Activated T-cell treated with anti-CD3 and anti-CD28 coated beads, Interleukin-2, amount 50 U/mL, for 1 hour (primary cell): ENCODE results near the gene TEX50.
"Not testable (repeated sequence)": the region's sequence is repeated elsewhere in the genome, so short reads cannot be mapped to it uniquely, and the experiment has no call there.

ENCODE experiments used
- DNase-seq: peaks from one replicate; pipeline ENCODE4 v3.0.0-alpha.2; 2020

Gene TEX50

GRCh38 chr1:173635116-173635515 lies at the start of gene TEX50:
TSS of gene TEX50 (plus strand) at chr1:173635338. CDS start at chr1:173635522, 184 bp downstream.
- no peak for DNase-seq

GRCh38 chr1:173590557-173590956 lies 44.6 kb upstream of the TEX50 start:
- DNase-seq: no peak

- DNase-seq: not testable (repeated sequence)
Measured at GRCh38 chr1:173591138-173591537, 44.0 kb upstream of the TEX50 start.

- no peak for DNase-seq
Measured at GRCh38 chr1:173596097-173596825, 38.9 kb upstream of the TEX50 start.

GRCh38 chr1:173601588-173601987 lies 33.5 kb upstream of the TEX50 start:
- no peak for DNase-seq

- no peak for DNase-seq
Measured at GRCh38 chr1:173603056-173603591, 32.0 kb upstream of the TEX50 start, which contains the start of gene SLC9C2. TSS of gene SLC9C2 (minus strand) at chr1:173603072. CDS start at chr1:173601776, 1,296 bp downstream.

- no peak for DNase-seq
Measured at GRCh38 chr1:173608503-173609216, 26.5 kb upstream of the TEX50 start.

- DNase-seq: not testable (repeated sequence)
Measured at GRCh38 chr1:173613086-173613485, 22.1 kb upstream of the TEX50 start.

GRCh38 chr1:173616859-173617258 lies 18.3 kb upstream of the TEX50 start:
- DNase-seq: no peak

GRCh38 chr1:173627269-173627668 lies 7.9 kb upstream of the TEX50 start:
- no peak for DNase-seq

GRCh38 chr1:173628888-173629287 lies 6.2 kb upstream of the TEX50 start:
- DNase-seq: no peak

GRCh38 chr1:173637236-173638042 lies 2.3 kb downstream of the TEX50 start:
- not testable (repeated sequence) for DNase-seq

- DNase-seq: no peak
Measured at GRCh38 chr1:173638043-173639021, 3.2 kb downstream of the TEX50 start.

- DNase-seq: no peak
Measured at GRCh38 chr1:173639102-173639501, 4.0 kb downstream of the TEX50 start.

GRCh38 chr1:173642450-173643139 lies 7.5 kb downstream of the TEX50 start:
- not testable (repeated sequence) for DNase-seq

- no peak for DNase-seq
Measured at GRCh38 chr1:173646656-173647055, 11.5 kb downstream of the TEX50 start.

- DNase-seq: no peak
Measured at GRCh38 chr1:173648880-173649605, 13.9 kb downstream of the TEX50 start.

GRCh38 chr1:173660306-173660705 lies 25.2 kb downstream of the TEX50 start:
- DNase-seq: no peak

GRCh38 chr1:173661271-173661670 lies 26.1 kb downstream of the TEX50 start:
- DNase-seq: no peak

GRCh38 chr1:173661763-173662162 lies 26.6 kb downstream of the TEX50 start:
- DNase-seq: no peak
